Karpas-422 (cell line): ENCODE results near the gene XAF1. TPM values are rescaled to one million over a fixed set of nuclear protein-coding genes. Genes with fewer than 3 reads are reported as not detected.

Source experiments
- DNase-seq: peaks from one replicate; pipeline ENCODE4 v3.0.0-alpha.2; 2015
- H2AFZ ChIP-seq: fragments of 200-600 bp; sonication (generic); 2 replicates; pipeline ENCODE4 v1.6.1; 2014; ENCODE audit warnings: antibody characterized with exemption, low read length, mixed read lengths
- H3K27ac ChIP-seq: fragments of 200-600 bp; sonication (generic); 2 replicates; pipeline ENCODE4 v1.5.1; 2014; ENCODE audit warnings: mild to moderate bottlenecking, low read length, moderate library complexity
- H3K27me3 ChIP-seq: fragments of 200-600 bp; sonication (generic); 2 replicates; pipeline ENCODE4 v1.6.1; 2014; ENCODE audit warnings: low read length, mixed read lengths
- H3K36me3 ChIP-seq: fragments of 200-600 bp; sonication (generic); 2 replicates; pipeline ENCODE4 v1.6.1; 2014; ENCODE audit warnings: low read length, mixed read lengths; ENCODE audit not compliant: insufficient read depth
- H3K4me1 ChIP-seq: fragments of 200-600 bp; sonication (generic); 2 replicates; pipeline ENCODE4 v1.6.1; 2014; ENCODE audit warnings: mild to moderate bottlenecking, low read length, mixed read lengths
- H3K4me2 ChIP-seq: fragments of 200-600 bp; sonication (generic); 2 replicates; pipeline ENCODE4 v1.6.1; 2014; ENCODE audit warnings: low read length, low read depth, mild to moderate bottlenecking; ENCODE audit not compliant: poor library complexity, severe bottlenecking
- H3K4me3 ChIP-seq: fragments of 200-600 bp; sonication (generic); 2 replicates; pipeline ENCODE4 v1.5.1; 2014; ENCODE audit warnings: mild to moderate bottlenecking, antibody characterized with exemption, low read length, mixed read lengths
- H3K79me2 ChIP-seq: fragments of 200-600 bp; sonication (generic); 2 replicates; pipeline ENCODE4 v1.6.1; 2014; ENCODE audit warnings: mild to moderate bottlenecking, low read length, mixed read lengths
- H3K9ac ChIP-seq: fragments of 200-600 bp; sonication (generic); 2 replicates; pipeline ENCODE4 v1.6.0; 2014; ENCODE audit warnings: low read length
- H3K9me2 ChIP-seq: fragments of 200-600 bp; sonication (generic), shearing (Covaris generic); replicated peaks from 2 replicates; pipeline ENCODE4 v1.6.0; 2014; ENCODE audit warnings: mild to moderate bottlenecking, low read length, moderate library complexity; ENCODE audit not compliant: insufficient read depth
- H3K9me3 ChIP-seq: fragments of 300-700, 200-600 bp; sonication (generic); 2 replicates; pipeline ENCODE4 v1.6.1; 2014; ENCODE audit warnings: low read length, mixed read lengths
- H4K20me1 ChIP-seq: fragments of 200-600 bp; sonication (generic); 2 replicates; pipeline ENCODE4 v1.6.1; 2014; ENCODE audit warnings: mild to moderate bottlenecking, antibody characterized with exemption, low read length, low read depth; ENCODE audit not compliant: insufficient read depth
- total RNA-seq: library from RNA; depleted of rRNA; stranded (reverse); fragments of >200 nt; shearing (Covaris generic); gene quantifications from 2 replicates; pipeline ENCODE4 v1.2.3, GENCODE V29; 2014; ENCODE audit warnings: low replicate concordance

XAF1 gene
- total RNA-seq, 1 experiment from 2014 or later: 8.3 TPM

DNA sequence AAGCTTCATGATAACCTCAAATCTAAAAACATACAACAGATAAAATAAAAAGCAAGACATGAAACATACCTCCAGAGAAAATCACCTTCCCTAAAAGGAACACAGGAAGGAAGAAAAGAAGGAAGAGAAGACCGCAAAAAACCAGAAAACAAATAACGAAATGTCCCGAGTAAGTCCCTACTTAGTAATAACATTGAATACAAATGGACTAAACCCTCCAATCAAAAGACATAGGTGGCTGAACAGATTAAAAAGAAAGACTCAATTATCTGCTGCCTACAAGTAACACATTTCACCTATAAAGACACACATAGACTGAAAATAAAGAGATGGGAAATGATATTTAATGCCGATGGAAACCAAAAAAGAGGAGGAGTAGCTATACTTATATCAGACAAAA is 26.4 kb downstream of the XAF1 start:
- no peaks in the 10 kb centered on the region for H4K20me1 ChIP-seq
- no peak overlapping the region for H3K4me3 ChIP-seq
- H3K27ac ChIP-seq: no peak overlapping the region
- no peak for DNase-seq
- no peaks in the 10 kb centered on the region for H3K9me3 ChIP-seq
- no peaks in the 10 kb centered on the region for H3K9me2 ChIP-seq
- no peaks in the 10 kb centered on the region for H3K36me3 ChIP-seq
- no peak overlapping the region for H3K9ac ChIP-seq
- H3K4me2 ChIP-seq: no peak overlapping the region
- no peaks in the 10 kb centered on the region for H3K79me2 ChIP-seq
- no peaks in the 10 kb centered on the region for H3K4me1 ChIP-seq
- no peak overlapping the region for H2AFZ ChIP-seq
- no peaks in the 10 kb centered on the region for H3K27me3 ChIP-seq

DNA sequence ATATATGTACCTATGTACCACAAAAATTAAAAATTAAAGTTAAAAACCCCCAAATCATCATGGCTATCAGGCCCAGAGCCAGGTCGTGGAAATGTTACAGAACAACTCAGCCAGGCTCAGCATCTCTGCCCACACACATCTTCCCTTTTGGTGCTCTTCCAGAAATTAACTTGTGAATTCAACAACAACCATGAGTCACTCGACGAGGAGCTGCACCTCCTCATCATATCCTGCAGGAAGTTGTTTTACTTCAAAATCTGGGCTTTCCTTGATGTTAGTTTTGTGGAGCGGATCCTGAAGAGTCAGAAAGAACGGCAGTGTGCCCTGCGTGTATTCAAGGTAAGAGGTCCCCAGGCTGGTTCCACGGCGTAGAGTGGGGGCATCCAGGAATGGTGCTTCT is 30.8 kb downstream of the XAF1 start:
- no peaks in the 10 kb centered on the region for H3K36me3 ChIP-seq
- no peak for DNase-seq
- no peaks in the 10 kb centered on the region for H4K20me1 ChIP-seq
- H3K9me2 ChIP-seq: no peaks in the 10 kb centered on the region
- no peaks in the 10 kb centered on the region for H3K4me1 ChIP-seq
- H3K9ac ChIP-seq: no peak overlapping the region
- H3K27ac ChIP-seq: no peak overlapping the region
- no peaks in the 10 kb centered on the region for H3K79me2 ChIP-seq
- H3K9me3 ChIP-seq: no peaks in the 10 kb centered on the region
- H3K4me2 ChIP-seq: no peak overlapping the region
- no peak overlapping the region for H3K4me3 ChIP-seq
- H3K27me3 ChIP-seq: no peaks in the 10 kb centered on the region
- no peak overlapping the region for H2AFZ ChIP-seq

DNA sequence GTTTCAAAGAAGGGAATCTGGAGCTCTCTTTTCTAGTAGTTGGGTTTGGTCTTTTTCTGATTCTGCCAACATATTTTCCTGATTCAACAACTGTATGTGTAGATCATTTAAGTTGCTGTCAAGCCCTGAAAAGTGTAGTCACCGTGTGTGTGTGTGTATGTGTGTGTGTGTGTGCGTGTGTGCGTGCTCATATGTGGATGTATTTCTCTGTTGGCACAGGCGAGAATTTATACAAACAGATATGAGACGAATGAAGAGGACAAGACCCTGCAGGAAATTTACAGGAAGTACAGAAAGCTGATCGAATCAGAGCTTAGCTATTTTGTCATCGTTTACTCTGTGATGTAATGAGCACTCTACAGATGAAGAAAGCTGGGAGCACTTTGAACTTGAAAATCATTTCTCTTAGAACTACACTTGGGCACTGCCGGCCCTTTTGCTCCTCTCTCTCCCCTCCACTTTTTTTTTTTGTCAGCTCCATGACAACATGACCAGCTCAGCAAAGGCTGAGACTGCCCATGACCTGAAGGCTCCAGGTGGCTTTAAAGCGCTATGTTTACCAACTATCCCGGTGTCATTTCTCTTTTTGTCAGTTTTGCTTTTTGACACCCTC is 31.3 kb downstream of the XAF1 start:
- DNase-seq: no peak
- H4K20me1 ChIP-seq: no peaks in the 10 kb centered on the region
- H3K27ac ChIP-seq: no peak overlapping the region
- no peak overlapping the region for H3K4me2 ChIP-seq
- H3K9me3 ChIP-seq: no peaks in the 10 kb centered on the region
- no peak overlapping the region for H2AFZ ChIP-seq
- H3K4me3 ChIP-seq: no peak overlapping the region
- no peaks in the 10 kb centered on the region for H3K4me1 ChIP-seq
- no peaks in the 10 kb centered on the region for H3K79me2 ChIP-seq
- no peaks in the 10 kb centered on the region for H3K36me3 ChIP-seq
- no peaks in the 10 kb centered on the region for H3K9me2 ChIP-seq
- no peaks in the 10 kb centered on the region for H3K27me3 ChIP-seq
- no peak overlapping the region for H3K9ac ChIP-seq

DNA sequence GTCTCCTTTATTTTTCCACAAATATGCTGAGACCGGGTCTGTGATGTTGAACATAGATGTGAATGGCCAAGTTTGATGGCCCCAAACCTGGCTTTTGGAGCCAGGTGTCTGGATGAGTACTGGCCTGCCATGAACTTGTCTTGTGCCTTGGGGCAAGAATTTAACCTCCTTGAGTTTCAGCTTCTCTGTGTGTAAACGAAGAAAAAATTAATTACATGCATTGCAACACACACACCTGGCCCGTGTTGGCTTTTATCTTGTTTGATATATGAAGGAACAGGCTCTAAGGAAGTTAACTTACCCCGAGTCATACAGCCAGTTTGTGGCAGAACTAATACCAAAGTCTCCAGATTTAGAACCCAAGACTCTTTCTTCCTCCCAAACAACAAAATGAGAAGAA is 33.3 kb downstream of the XAF1 start:
- Histone ChIP-seq H3K79me2 (no peaks in the 10 kb centered on the region), H3K36me3 (no peaks in the 10 kb centered on the region), H3K4me1 (no peaks in the 10 kb centered on the region), H3K9me3 (no peaks in the 10 kb centered on the region), H2AFZ (no peak overlapping the region), H3K4me3 (no peak overlapping the region), H4K20me1 (no peaks in the 10 kb centered on the region), H3K9me2 (no peaks in the 10 kb centered on the region), H3K27ac (no peak overlapping the region), H3K4me2 (no peak overlapping the region), H3K27me3 (no peaks in the 10 kb centered on the region), H3K9ac (no peak overlapping the region)
- DNase-seq: no peak

DNA sequence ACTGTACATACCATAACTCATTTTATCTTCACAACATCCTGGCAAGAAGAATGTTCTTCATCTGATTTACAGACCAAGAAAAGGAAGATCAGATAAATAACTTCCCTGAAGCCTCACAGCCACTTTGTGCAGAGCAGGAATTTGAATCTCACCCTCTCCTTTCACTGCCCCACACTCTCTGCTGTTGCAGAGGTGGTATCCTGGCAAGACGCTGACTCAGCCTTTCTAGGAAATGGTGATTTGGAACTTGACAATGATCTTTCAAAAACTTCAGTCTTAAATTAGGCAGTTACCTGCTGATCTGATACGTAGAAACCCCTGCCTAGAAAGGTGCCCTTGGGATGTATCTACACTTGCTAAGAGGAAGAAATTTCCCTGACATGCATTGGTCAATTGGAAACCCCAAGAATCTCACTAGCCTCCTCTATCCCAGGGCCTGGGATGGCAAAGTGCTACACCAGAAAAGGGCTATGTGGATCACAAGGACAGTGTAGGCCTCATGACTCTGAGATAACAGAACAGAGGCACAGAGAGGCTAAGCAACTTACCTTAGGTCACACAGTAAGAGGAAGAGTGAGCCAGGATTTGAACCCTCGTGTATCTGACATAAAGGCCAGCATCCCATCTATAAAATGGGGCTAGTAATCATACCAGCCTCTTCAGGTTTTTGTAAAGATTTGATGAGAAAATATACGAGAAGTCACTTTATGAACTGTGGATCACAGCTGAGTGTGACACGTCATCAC is 38.1 kb downstream of the XAF1 start:
- Histone ChIP-seq H3K9ac (no peak overlapping the region), H3K4me1 (no peaks in the 10 kb centered on the region), H3K36me3 (no peaks in the 10 kb centered on the region), H4K20me1 (no peaks in the 10 kb centered on the region), H3K27ac (no peak overlapping the region), H3K79me2 (no peaks in the 10 kb centered on the region), H3K9me2 (no peaks in the 10 kb centered on the region), H3K9me3 (no peaks in the 10 kb centered on the region), H3K27me3 (no peaks in the 10 kb centered on the region), H3K4me2 (no peak overlapping the region), H2AFZ (no peak overlapping the region), H3K4me3 (no peak overlapping the region)
- no peak for DNase-seq

DNA sequence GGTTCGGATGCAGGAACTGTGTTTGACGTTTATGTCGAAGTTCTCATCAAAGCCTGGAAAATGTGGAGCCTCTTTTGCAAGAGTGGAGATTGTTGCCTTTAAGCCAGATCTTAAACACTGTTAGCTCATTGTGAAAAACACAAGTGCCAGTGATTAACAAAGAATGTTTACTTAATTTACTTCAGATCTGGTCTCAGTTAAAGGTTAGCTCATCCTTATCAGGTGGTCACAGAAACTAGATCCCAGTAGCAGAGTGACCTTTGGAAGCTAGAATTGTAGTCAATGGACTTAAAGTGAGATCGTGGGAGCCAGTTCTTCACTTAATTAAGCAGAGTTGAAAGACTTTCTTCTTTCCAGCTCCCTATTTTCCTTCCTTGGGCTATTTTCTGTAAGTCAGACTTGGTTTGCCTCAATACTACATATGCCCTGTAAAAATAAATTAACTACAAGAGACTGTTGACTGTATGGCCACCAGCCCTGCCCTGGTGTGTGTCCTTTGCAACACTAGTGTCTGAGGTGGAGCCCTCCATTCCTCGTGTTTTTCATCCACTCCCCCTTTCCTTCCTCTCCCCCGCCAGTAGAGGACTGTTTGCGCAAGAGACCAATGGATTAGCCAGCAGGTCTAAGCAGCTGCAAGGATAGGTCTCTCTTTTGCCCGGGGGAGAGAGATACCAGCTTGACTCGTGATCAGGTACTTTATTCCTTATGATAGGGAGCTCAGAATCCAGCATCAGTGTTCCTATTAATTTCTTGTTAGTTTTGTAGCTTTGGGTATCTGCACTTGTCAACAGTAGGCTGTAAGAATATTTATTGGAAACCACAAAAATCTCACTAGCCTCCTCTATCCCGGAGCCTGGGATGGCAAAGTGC is 40.4 kb downstream of the XAF1 start:
- H4K20me1 ChIP-seq: no peaks in the 10 kb centered on the region
- H3K27ac ChIP-seq: no peak overlapping the region
- H3K4me2 ChIP-seq: no peak overlapping the region
- no peak overlapping the region for H2AFZ ChIP-seq
- no peaks in the 10 kb centered on the region for H3K4me1 ChIP-seq
- DNase-seq: no peak
- no peak overlapping the region for H3K9ac ChIP-seq
- H3K9me2 ChIP-seq: no peaks in the 10 kb centered on the region
- no peaks in the 10 kb centered on the region for H3K27me3 ChIP-seq
- H3K4me3 ChIP-seq: no peak overlapping the region
- H3K9me3 ChIP-seq: no peaks in the 10 kb centered on the region
- H3K79me2 ChIP-seq: no peaks in the 10 kb centered on the region
- H3K36me3 ChIP-seq: no peaks in the 10 kb centered on the region

DNA sequence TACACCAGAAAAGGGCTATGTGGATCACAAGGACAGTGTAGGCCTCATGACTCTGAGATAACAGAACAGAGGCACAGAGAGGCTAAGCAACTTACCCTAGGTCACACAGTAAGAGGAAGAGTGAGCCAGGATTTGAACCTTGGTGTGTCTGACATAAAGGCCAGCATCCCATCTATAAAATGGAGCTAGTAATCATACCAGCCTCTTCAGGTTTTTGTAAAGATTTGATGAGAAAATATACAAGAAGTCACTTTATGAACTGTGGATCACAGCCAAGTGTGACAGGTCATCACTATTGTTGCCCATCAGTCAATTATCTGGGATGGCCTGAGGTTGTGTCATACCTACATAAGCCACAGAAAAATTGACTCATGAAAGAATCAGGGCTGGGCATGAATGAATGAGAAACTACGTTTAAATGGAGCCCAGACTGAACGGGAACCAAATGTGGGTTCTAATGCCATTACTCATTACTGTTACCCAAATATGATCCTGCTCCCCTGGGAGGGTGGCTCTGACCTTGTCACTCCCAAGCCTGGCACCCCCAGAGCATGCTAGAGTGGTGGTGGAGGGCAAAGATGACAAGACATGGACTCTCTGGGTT is 41.1 kb downstream of the XAF1 start:
- H3K27ac ChIP-seq: no peak overlapping the region
- H3K4me2 ChIP-seq: no peak overlapping the region
- no peak overlapping the region for H3K4me3 ChIP-seq
- no peaks in the 10 kb centered on the region for H3K9me2 ChIP-seq
- H3K27me3 ChIP-seq: no peaks in the 10 kb centered on the region
- no peaks in the 10 kb centered on the region for H3K9me3 ChIP-seq
- H3K36me3 ChIP-seq: no peaks in the 10 kb centered on the region
- no peak overlapping the region for H2AFZ ChIP-seq
- H3K4me1 ChIP-seq: no peaks in the 10 kb centered on the region
- H4K20me1 ChIP-seq: no peaks in the 10 kb centered on the region
- no peak overlapping the region for H3K9ac ChIP-seq
- no peaks in the 10 kb centered on the region for H3K79me2 ChIP-seq
- no peak for DNase-seq
